MCF 10A (cell line): ENCODE measurements around the gene ADORA3. TPM values are rescaled to one million over a fixed set of nuclear protein-coding genes. Genes with fewer than 3 reads are reported as not detected.

Experiments
- BruUV-seq: library from RNA; stranded (reverse); fragments of 400-500 nt; replicated peaks from 2 replicates; lab custom pipeline; 2021; lab: Mats Ljungman, UMichigan
- CTCF ChIA-PET: fragments of 300-600 bp; sonication (Branson Sonifier 250); formaldehyde crosslinking; extraction: SDS; loops from one replicate; lab custom pipeline; 2021; ENCODE audit warnings: antibody characterized with exemption, inconsistent platforms; lab: Yijun Ruan, JAX
- POLR2A ChIA-PET: fragments of 300-600, 350-650 bp; sonication (Branson Sonifier 250); formaldehyde crosslinking; extraction: SDS; loops from one replicate; lab custom pipeline; 2020; ENCODE audit warnings: antibody characterized with exemption, inconsistent platforms; lab: Yijun Ruan, JAX
- DNase-seq: peaks from one replicate; pipeline ENCODE4 v3.0.0-alpha.2; 2018; ENCODE audit not compliant: unreplicated experiment
- H3K27ac Mint-ChIP-seq: one replicate; pipeline ENCODE4 v1.8.0; 2022; ENCODE audit warnings: mild to moderate bottlenecking, low read depth, mixed read lengths; ENCODE audit not compliant: unreplicated experiment
- H3K27me3 Mint-ChIP-seq: one replicate; pipeline ENCODE4 v1.8.0; 2022; ENCODE audit warnings: mixed read lengths; ENCODE audit not compliant: insufficient read depth, unreplicated experiment
- H3K36me3 Mint-ChIP-seq: one replicate; pipeline ENCODE4 v1.8.0; 2022; ENCODE audit warnings: mild to moderate bottlenecking, moderate library complexity, mixed read lengths; ENCODE audit not compliant: insufficient read depth, unreplicated experiment
- H3K4me1 Mint-ChIP-seq: one replicate; pipeline ENCODE4 v1.8.0; 2022; ENCODE audit warnings: mixed read lengths; ENCODE audit not compliant: insufficient read depth, unreplicated experiment
- H3K4me3 Mint-ChIP-seq: one replicate; pipeline ENCODE4 v1.8.0; 2022; ENCODE audit warnings: mild to moderate bottlenecking, moderate library complexity, mixed read lengths; ENCODE audit not compliant: unreplicated experiment
- H3K9me3 Mint-ChIP-seq: one replicate; pipeline ENCODE4 v1.8.0; 2022; ENCODE audit warnings: mixed read lengths; ENCODE audit not compliant: unreplicated experiment
- CTCF ChIP-seq: fragments of 200-600 bp; IDR thresholded peaks from one replicate; pipeline ENCODE4 v1.8.0; 2022; ENCODE audit warnings: antibody characterized with exemption, mild to moderate bottlenecking; ENCODE audit not compliant: unreplicated experiment
- intact Hi-C: fragments of 100-400 bp; cut with micrococcal nuclease; formaldehyde crosslinking; loops from 2 replicates; pipeline ENCODE4 v1.14.1; 2022
- total RNA-seq: library from RNA; stranded (reverse); gene quantifications from 2 replicates; pipeline ENCODE4 v1.2.3, GENCODE V29; 2022

The ADORA3 gene
- total RNA-seq, 1 experiment from 2014 or later: not detected

GRCh38 chr1:111484391-111485026, 18.9 kb downstream of the ADORA3 start:
- no peaks in the 10 kb centered on the region for H3K36me3 Mint-ChIP-seq
- H3K9me3 Mint-ChIP-seq: no peaks in the 10 kb centered on the region
- H3K4me3 Mint-ChIP-seq: no peak overlapping the region
- BruUV-seq: no TSS peak
- no peaks in the 10 kb centered on the region for H3K27me3 Mint-ChIP-seq
- DNase-seq: no peak
- H3K27ac Mint-ChIP-seq: no peak overlapping the region
- H3K4me1 Mint-ChIP-seq: no peaks in the 10 kb centered on the region
- intact Hi-C loops: loop anchor here (5.0 kb wide), 1 partner anchor 228 kb away; no protein-coding TSS in a partner anchor
- ChIA-PET POLR2A (no interaction called here), CTCF (interaction anchor here (0.7 to 1.2 kb wide), 2 partner anchors 23 to 345 kb away, joined by 3 to 5 read pairs; no protein-coding TSS in a partner anchor)
- TF ChIP-seq CTCF: no peak

DNA sequence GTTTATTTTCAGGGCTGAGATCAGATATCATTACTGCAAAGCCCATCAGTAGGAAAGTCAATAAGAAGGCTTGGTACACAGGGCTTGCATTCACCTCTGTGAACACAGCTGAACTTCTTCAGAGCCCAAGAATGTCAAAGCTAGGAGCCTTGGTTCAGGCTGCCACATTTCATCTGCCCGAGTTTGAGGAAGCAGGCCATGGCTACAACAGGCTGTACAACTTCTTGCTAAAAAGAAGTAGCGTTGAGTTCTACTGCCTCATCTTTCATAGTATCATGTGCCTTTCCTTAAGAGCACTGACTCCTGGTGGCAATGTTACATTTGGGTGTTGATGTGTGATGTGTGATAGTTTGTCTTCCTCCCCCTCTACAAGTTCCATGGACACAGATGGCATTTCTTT, 19.6 kb downstream of the ADORA3 start:
- no peaks in the 10 kb centered on the region for H3K27me3 Mint-ChIP-seq
- H3K36me3 Mint-ChIP-seq: no peaks in the 10 kb centered on the region
- H3K4me1 Mint-ChIP-seq: no peaks in the 10 kb centered on the region
- no TSS peak for BruUV-seq
- H3K27ac Mint-ChIP-seq: no peak overlapping the region
- ChIA-PET CTCF (interaction anchor here (0.6 to 0.7 kb wide), 2 partner anchors 23 to 231 kb away, joined by 3 read pairs; no protein-coding TSS in a partner anchor), POLR2A (no interaction called here)
- no peak overlapping the region for H3K4me3 Mint-ChIP-seq
- no peak for DNase-seq
- no peak for TF ChIP-seq CTCF
- intact Hi-C loops: loop anchor here (5.0 kb wide), 1 partner anchor 228 kb away; no protein-coding TSS in a partner anchor
- H3K9me3 Mint-ChIP-seq: no peaks in the 10 kb centered on the region

GRCh38 chr1:111483166-111483565, 20.3 kb downstream of the ADORA3 start:
- Mint-ChIP-seq H3K4me3 (no peak overlapping the region), H3K27ac (no peak overlapping the region), H3K9me3 (no peaks in the 10 kb centered on the region), H3K27me3 (no peaks in the 10 kb centered on the region), H3K36me3 (no peaks in the 10 kb centered on the region), H3K4me1 (no peaks in the 10 kb centered on the region)
- CTCF ChIA-PET: interaction anchor here (0.6 to 3.0 kb wide), 3 partner anchors 24 to 285 kb away, joined by 3 to 24 read pairs (median 3); no protein-coding TSS in a partner anchor
- intact Hi-C loops: loop anchor here (5.0 kb wide), 1 partner anchor 229 kb away; no protein-coding TSS in a partner anchor
- no peak for DNase-seq
- TF ChIP-seq CTCF: no peak
- POLR2A ChIA-PET: no interaction called here
- no TSS peak for BruUV-seq

- H3K27me3 Mint-ChIP-seq: no peaks in the 10 kb centered on the region
- peak; percentile 64 for DNase-seq
- H3K4me1 Mint-ChIP-seq: no peaks in the 10 kb centered on the region
- intact Hi-C loops: loop anchor here (1.0 to 5.0 kb wide), 5 partner anchors 175 to 288 kb away; partner anchors contain the start of gene DDX20
- no peaks in the 10 kb centered on the region for H3K36me3 Mint-ChIP-seq
- no peak overlapping the region for H3K4me3 Mint-ChIP-seq
- no TSS peak for BruUV-seq
- H3K9me3 Mint-ChIP-seq: no peaks in the 10 kb centered on the region
- ChIA-PET CTCF (interaction anchor here (0.6 to 3.0 kb wide), 18 partner anchors 15 to 708 kb away, joined by 3 to 24 read pairs (median 4); no protein-coding TSS in a partner anchor), POLR2A (interaction anchor here (0.6 to 1.1 kb wide), 3 partner anchors 183 to 273 kb away, joined by 4 to 5 read pairs (median 4); no protein-coding TSS in a partner anchor)
- TF ChIP-seq CTCF: peak; percentile 58
- H3K27ac Mint-ChIP-seq: no peak overlapping the region
Observed at GRCh38 chr1:111481387-111482221, 21.8 kb downstream of the ADORA3 start.
